Activated CD8-positive, alpha-beta memory T cell treated with anti-CD3 and anti-CD28 coated beads, Interleukin-2, amount 50 U/mL, for 48 hours (primary cell): ENCODE measurements around the gene ZCCHC7.
"Not testable (repeated sequence)": the region's sequence is repeated elsewhere in the genome, so short reads cannot be mapped to it uniquely, and the experiment has no call there.

Experiments used
- DNase-seq: peaks from one replicate; pipeline ENCODE4 v3.0.0-alpha.2; 2020

Gene ZCCHC7

GRCh38 chr9:37381094-37381741, 260.8 kb downstream of the ZCCHC7 start:
- no peak for DNase-seq

- no peak for DNase-seq
These were observed 262.0 kb downstream of the ZCCHC7 start for GRCh38 chr9:37382161-37382981.

- no peak for DNase-seq
These were observed 262.6 kb downstream of the ZCCHC7 start for GRCh38 chr9:37382982-37383357.

DNA sequence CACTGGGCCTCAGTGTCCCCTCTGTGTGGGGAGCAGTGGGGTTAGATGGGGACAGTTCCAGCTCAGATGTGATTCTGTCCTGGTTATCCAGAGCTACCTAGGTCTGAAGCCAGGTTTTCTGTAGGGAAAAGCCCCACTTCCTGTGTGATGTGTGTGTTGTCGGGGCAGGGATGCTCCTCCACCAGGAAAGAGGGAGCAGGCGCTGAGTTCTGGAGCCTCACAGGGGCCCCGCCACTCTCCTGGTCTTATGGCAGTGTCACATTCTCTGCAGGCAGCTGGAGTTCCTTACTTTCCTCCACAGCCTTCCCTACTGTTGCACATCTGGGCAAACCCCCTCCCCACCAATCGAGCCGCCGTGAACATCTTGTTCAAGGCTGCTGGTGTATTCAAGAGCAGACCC, 263.0 kb downstream of the ZCCHC7 start:
- no peak for DNase-seq

GRCh38 chr9:37383876-37384746, 263.7 kb downstream of the ZCCHC7 start:
- DNase-seq = no peak

GRCh38 chr9:37385286-37385685, 264.9 kb downstream of the ZCCHC7 start:
- DNase-seq = no peak

- no peak for DNase-seq
These were observed 266.6 kb downstream of the ZCCHC7 start for GRCh38 chr9:37386988-37387387.

DNA sequence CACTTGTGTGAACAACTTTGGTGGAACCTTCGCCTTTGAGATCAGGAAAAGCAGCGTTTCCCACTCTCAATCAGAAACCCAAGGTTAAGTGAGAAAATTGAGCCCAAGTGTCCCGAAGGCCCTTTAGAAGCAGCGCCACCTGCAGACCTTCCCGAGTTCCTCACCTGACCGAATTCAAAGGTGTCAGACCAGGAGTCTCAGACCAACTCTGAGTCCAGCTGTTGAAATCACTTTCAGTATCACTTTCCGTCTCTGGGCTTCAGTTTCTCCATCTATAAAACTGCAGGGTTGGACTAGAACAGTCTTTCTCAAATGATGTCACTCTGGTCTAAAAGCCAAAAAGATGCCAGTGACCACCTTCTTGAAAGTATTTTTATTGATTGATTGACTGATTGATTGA, 270.4 kb downstream of the ZCCHC7 start:
- DNase-seq = no peak

DNA sequence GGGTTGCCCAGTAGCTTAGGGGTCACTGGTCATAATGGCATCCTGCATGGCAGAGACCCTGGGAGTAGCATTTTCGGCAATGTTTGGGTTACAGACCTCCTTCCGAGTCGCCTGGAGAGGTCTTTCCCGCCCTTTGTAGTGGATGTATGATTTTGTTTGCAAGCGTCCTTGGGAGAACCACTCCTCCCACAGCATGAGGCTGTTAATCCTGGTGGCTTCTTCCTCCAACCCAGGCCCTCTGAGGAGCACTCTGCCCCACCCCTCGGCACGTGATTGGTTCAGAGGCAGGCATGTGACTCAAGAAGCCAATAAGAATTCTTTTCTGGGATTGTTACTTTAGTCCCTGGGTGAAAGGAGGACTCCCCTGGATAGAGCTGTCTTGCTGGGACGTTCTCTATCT, 271.9 kb downstream of the ZCCHC7 start:
- DNase-seq = no peak

GRCh38 chr9:37395229-37395628, 274.9 kb downstream of the ZCCHC7 start:
- no peak for DNase-seq

- no peak for DNase-seq
These were observed 275.3 kb downstream of the ZCCHC7 start for GRCh38 chr9:37395663-37396062.

DNA sequence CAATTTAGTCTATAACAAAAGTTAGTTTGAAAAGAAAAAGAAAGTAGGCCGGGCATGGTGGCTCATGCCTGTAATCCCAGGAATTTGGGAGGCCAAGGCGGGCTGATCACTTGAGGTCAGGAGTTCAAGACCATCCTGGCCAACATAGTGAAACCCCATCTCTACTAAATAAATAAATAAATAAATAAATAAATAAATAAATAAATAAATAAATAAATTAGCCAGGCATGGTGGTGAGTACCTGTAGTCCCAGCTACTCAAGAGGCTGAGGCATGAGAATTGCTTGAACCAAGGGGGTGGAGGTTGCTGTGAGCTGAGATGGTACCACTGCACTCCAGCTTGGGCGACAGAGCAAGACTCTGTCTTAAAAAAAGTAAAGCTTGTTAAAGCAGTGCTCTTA, 277.6 kb downstream of the ZCCHC7 start:
- DNase-seq = not testable (repeated sequence)

GRCh38 chr9:37398464-37399025, 278.2 kb downstream of the ZCCHC7 start:
- no peak for DNase-seq

GRCh38 chr9:37399336-37399735, 279.0 kb downstream of the ZCCHC7 start:
- no peak for DNase-seq

GRCh38 chr9:37404590-37404989, 284.2 kb downstream of the ZCCHC7 start:
- no peak for DNase-seq

DNA sequence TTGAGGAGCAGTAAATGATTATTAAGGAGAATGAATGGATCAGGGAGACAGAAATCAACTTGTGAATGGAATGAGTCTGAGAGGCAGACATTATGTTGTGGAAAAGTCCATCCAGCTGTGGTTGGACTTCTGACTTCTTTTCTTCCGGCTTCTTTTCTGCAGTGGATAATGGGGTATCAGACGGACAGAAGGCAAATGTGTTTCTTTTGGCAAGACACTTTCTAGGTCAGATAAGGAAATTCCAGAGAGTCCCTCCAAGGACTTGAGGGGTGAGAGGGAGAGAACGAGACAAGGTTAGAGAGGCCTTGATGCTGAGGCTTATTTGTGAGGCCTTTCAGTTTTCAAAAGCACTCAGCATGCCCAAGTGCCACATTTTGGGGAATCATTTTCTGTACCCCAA, 285.0 kb downstream of the ZCCHC7 start:
- DNase-seq = no peak

DNA sequence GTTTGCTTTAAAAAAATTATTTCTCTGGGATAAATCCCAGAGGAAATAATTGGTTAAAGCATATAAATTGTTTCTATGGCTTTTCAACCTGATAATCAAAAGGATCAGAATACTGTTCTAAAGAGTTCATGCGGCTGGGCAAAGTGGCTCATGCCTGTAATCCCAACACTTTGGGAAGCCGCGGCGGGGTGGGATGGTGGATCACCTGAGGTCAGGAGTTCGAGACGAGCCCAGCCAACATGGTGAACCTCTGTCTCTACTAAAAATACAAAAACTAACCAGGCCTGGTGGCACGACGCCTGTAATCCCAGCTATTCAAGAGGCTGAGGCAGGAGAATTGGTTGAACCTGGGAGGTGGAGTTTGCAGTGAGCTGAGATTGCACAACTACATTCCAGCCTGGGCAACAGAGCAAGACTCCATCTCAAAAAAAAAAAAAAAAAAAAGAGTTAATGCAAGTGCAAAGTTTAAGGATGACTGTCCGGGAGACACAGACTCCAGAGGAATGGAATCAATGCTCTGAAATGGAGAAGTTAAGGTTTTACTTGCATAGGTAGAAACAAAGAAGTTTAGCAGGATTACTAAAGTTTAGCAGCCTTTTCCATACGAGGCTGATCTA, 285.5 kb downstream of the ZCCHC7 start:
- DNase-seq = no peak

GRCh38 chr9:37406603-37407401, 286.4 kb downstream of the ZCCHC7 start:
- no peak for DNase-seq

DNA sequence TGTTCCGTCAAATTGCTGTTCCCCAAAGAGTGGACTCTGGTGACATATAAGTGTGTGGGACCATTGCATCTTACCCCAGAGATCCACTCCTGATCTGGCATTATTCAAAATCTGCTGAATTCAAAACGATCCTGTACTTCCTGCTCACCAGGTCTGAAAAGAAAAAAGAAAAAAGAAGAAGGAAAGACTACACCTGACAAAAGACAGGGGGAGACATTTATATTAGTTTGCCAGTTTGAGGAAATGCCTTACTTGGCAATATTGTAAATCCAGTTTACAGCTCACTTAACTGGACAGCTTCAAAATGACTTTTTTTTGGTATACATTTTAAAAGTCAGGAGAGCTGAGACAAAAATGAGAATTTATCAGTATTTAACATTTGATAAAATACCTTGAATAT, 287.1 kb downstream of the ZCCHC7 start:
- no peak for DNase-seq
